ENCODE measurements around the gene NOL12.

The NOL12 gene

DNA sequence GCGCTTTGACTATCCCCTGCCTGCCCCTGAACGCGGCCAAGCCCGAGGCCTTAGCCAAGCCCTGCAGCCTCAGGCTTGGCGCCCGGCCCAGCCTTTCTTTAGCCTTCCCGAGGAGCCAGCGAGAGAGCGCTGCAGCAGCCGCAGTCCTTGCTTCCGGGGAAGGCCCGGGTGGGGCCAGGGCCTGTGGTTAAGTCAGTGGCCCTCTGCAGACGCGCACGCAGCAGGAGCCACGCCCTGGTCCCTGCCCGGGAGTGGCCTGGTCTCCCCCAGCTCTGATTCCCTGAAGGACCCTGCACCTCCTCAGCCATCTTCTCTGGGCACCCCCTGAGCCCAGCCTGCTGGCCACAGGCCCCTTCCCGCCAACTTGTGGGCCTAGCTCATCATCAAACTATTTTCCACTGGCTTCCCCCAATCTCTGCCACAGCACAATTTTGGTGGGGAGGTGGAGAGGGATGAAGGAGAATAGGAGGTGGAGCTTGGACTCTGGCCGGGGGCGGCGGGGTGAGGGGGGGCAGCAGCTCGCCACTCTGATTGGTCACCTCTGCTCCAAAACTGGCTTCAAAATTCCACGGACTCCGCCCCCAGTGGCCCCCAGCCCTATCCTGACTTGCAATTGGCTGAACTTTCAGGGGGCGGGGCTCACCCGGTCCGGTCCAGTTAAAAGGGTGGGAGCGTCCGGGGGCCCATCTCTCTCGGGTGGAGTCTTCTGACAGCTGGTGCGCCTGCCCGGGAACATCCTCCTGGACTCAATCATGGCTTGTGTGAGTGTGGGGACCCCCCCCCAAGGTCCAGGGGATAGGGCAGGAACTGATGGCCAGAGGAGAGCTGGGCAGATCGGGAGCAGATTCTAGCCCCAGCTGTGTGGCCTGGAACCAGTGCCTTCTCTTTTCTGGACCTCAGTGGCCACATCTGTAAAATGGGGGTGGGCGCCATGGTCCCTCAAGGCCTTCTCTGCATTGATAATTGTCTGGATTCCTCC lies 10.9 kb upstream of the NOL12 start, which contains the start of gene LGALS1 (continued):
- TF ChIP-seq, protein P1, sequence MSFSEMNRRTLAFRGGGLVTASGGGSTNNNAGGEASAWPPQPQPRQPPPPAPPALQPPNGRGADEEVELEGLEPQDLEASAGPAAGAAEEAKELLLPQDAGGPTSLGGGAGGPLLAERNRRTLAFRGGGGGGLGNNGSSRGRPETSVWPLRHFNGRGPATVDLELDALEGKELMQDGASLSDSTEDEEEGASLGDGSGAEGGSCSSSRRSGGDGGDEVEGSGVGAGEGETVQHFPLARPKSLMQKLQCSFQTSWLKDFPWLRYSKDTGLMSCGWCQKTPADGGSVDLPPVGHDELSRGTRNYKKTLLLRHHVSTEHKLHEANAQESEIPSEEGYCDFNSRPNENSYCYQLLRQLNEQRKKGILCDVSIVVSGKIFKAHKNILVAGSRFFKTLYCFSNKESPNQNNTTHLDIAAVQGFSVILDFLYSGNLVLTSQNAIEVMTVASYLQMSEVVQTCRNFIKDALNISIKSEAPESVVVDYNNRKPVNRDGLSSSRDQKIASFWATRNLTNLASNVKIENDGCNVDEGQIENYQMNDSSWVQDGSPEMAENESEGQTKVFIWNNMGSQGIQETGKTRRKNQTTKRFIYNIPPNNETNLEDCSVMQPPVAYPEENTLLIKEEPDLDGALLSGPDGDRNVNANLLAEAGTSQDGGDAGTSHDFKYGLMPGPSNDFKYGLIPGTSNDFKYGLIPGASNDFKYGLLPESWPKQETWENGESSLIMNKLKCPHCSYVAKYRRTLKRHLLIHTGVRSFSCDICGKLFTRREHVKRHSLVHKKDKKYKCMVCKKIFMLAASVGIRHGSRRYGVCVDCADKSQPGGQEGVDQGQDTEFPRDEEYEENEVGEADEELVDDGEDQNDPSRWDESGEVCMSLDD (tag by site-specific recombination; IDR thresholded peaks at IDR 0.05), result peak; percentile 36; the same call in 1 of the 2 replicates
- TF ChIP-seq GFI1B (tag by site-specific recombination; IDR thresholded peaks at IDR 0.05) (no peak), ZNF555 (tag by site-specific recombination; conservative IDR thresholded peaks at IDR 0.05) (no peak), ZSCAN23 (tag by site-specific recombination; IDR thresholded peaks at IDR 0.05) (no peak), ZBTB17 (tag by site-specific recombination; IDR thresholded peaks at IDR 0.05) (peak; percentile 85), WT1 (tag by site-specific recombination; IDR thresholded peaks at IDR 0.05) (no peak), ZNF10 (tag by site-specific recombination; IDR thresholded peaks at IDR 0.05) (no peak), ZNF404 (tag by site-specific recombination; IDR thresholded peaks at IDR 0.05) (no peak), ZXDB (tag by site-specific recombination; IDR thresholded peaks at IDR 0.05) (peak; percentile 77; the same call in 1 of the 2 replicates), ZNF155 (tag by site-specific recombination; IDR thresholded peaks at IDR 0.05) (no peak), ZNF558 (tag by site-specific recombination; IDR thresholded peaks at IDR 0.05) (no peak), ZBTB48 (tag by site-specific recombination; IDR thresholded peaks at IDR 0.05) (peak; percentile 96), ZNF266 (tag by site-specific recombination; IDR thresholded peaks at IDR 0.05; ENCODE audit: low read depth) (no peak), ZNF549 (tag by site-specific recombination; IDR thresholded peaks at IDR 0.05) (no peak), GLI4 (tag by site-specific recombination; IDR thresholded peaks at IDR 0.05) (no peak), ZBTB8A (tag by site-specific recombination; IDR thresholded peaks at IDR 0.05) (peak; percentile 95), ZNF121 (tag by site-specific recombination; IDR thresholded peaks at IDR 0.05) (no peak), SCRT1 (tag by site-specific recombination; IDR thresholded peaks at IDR 0.05; ENCODE audit: borderline replicate concordance) (no peak), SCRT2 (tag by site-specific recombination; IDR thresholded peaks at IDR 0.05) (no peak), ZNF548 (tag by site-specific recombination; IDR thresholded peaks at IDR 0.05) (no peak), ZNF571 (tag by site-specific recombination; IDR thresholded peaks at IDR 0.05) (no peak)
- TF ChIP-seq, protein P2, sequence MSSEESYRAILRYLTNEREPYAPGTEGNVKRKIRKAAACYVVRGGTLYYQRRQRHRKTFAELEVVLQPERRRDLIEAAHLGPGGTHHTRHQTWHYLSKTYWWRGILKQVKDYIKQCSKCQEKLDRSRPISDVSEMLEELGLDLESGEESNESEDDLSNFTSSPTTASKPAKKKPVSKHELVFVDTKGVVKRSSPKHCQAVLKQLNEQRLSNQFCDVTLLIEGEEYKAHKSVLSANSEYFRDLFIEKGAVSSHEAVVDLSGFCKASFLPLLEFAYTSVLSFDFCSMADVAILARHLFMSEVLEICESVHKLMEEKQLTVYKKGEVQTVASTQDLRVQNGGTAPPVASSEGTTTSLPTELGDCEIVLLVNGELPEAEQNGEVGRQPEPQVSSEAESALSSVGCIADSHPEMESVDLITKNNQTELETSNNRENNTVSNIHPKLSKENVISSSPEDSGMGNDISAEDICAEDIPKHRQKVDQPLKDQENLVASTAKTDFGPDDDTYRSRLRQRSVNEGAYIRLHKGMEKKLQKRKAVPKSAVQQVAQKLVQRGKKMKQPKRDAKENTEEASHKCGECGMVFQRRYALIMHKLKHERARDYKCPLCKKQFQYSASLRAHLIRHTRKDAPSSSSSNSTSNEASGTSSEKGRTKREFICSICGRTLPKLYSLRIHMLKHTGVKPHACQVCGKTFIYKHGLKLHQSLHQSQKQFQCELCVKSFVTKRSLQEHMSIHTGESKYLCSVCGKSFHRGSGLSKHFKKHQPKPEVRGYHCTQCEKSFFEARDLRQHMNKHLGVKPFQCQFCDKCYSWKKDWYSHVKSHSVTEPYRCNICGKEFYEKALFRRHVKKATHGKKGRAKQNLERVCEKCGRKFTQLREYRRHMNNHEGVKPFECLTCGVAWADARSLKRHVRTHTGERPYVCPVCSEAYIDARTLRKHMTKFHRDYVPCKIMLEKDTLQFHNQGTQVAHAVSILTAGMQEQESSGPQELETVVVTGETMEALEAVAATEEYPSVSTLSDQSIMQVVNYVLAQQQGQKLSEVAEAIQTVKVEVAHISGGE (tag by site-specific recombination; conservative IDR thresholded peaks at IDR 0.05; ENCODE audit: low read depth), result no peak
- TF ChIP-seq, protein P3, sequence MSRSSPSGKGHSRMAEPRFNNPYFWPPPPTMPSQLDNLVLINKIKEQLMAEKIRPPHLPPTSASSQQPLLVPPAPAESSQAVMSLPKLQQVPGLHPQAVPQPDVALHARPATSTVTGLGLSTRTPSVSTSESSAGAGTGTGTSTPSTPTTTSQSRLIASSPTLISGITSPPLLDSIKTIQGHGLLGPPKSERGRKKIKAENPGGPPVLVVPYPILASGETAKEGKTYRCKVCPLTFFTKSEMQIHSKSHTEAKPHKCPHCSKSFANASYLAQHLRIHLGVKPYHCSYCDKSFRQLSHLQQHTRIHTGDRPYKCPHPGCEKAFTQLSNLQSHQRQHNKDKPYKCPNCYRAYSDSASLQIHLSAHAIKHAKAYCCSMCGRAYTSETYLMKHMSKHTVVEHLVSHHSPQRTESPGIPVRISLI (tag by site-specific recombination; IDR thresholded peaks at IDR 0.05), result no peak
- TF ChIP-seq, protein P4, sequence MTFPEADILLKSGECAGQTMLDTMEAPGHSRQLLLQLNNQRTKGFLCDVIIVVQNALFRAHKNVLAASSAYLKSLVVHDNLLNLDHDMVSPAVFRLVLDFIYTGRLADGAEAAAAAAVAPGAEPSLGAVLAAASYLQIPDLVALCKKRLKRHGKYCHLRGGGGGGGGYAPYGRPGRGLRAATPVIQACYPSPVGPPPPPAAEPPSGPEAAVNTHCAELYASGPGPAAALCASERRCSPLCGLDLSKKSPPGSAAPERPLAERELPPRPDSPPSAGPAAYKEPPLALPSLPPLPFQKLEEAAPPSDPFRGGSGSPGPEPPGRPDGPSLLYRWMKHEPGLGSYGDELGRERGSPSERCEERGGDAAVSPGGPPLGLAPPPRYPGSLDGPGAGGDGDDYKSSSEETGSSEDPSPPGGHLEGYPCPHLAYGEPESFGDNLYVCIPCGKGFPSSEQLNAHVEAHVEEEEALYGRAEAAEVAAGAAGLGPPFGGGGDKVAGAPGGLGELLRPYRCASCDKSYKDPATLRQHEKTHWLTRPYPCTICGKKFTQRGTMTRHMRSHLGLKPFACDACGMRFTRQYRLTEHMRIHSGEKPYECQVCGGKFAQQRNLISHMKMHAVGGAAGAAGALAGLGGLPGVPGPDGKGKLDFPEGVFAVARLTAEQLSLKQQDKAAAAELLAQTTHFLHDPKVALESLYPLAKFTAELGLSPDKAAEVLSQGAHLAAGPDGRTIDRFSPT (tag by site-specific recombination; IDR thresholded peaks at IDR 0.05), result peak; percentile 92; the same call in 1 of the 2 replicates
- TF ChIP-seq, protein P5, sequence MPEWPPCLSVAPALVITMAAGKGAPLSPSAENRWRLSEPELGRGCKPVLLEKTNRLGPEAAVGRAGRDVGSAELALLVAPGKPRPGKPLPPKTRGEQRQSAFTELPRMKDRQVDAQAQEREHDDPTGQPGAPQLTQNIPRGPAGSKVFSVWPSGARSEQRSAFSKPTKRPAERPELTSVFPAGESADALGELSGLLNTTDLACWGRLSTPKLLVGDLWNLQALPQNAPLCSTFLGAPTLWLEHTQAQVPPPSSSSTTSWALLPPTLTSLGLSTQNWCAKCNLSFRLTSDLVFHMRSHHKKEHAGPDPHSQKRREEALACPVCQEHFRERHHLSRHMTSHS (tag by site-specific recombination; IDR thresholded peaks at IDR 0.05), result no peak
- TF ChIP-seq, protein P6, sequence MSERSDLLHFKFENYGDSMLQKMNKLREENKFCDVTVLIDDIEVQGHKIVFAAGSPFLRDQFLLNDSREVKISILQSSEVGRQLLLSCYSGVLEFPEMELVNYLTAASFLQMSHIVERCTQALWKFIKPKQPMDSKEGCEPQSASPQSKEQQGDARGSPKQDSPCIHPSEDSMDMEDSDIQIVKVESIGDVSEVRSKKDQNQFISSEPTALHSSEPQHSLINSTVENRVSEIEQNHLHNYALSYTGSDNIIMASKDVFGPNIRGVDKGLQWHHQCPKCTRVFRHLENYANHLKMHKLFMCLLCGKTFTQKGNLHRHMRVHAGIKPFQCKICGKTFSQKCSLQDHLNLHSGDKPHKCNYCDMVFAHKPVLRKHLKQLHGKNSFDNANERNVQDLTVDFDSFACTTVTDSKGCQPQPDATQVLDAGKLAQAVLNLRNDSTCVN (tag by site-specific recombination; optimal IDR thresholded peaks at IDR 0.05), result peak; percentile 47
- TF ChIP-seq, protein P7, sequence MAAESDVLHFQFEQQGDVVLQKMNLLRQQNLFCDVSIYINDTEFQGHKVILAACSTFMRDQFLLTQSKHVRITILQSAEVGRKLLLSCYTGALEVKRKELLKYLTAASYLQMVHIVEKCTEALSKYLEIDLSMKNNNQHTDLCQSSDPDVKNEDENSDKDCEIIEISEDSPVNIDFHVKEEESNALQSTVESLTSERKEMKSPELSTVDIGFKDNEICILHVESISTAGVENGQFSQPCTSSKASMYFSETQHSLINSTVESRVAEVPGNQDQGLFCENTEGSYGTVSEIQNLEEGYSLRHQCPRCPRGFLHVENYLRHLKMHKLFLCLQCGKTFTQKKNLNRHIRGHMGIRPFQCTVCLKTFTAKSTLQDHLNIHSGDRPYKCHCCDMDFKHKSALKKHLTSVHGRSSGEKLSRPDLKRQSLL (tag by site-specific recombination; IDR thresholded peaks at IDR 0.05), result no peak
